Pancreas (tissue), 10 donors: ENCODE data around the gene RAMP3. TPM values are rescaled to one million over a fixed set of nuclear protein-coding genes. Genes with fewer than 3 reads are reported as not detected.

Experiments used
- ATAC-seq, 4 donors: fragments of 200-7000 bp; cut with Tn5 transposase; one replicate each; pipeline versions ENCODE4 v1.8.0 to v1.9.1; 2020; ENCODE audit warnings: mild to moderate bottlenecking in 4 of 4, moderate library complexity in 4 of 4
- DNase-seq, 6 donors: peaks; one replicate each; pipeline ENCODE4 v3.0.0-alpha.2; 2020
- FAIRE-seq: peaks from 2 replicates; lab custom pipeline; 2012; peaks lifted over from hg19 to GRCh38; lab: Jason Lieb, UNC
- H3K27ac ChIP-seq, 4 donors: fragments of 200-600 bp; sonication (generic); 1 replicate in 3 of 4; 2 replicates in 1 of 4; pipeline versions ENCODE4 v1.5.0 to v1.8.0; 2020
- H3K27me3 ChIP-seq, 4 donors: fragments of 200-600 bp; one replicate each; pipeline ENCODE4 v1.8.0; 2021
- H3K36me3 ChIP-seq, 3 donors: fragments of 200-600 bp; sonication (generic) in 1 of 3; one replicate each; pipeline versions ENCODE4 v1.5.0 to v1.8.0; 2020 to 2021
- H3K4me1 ChIP-seq, 3 donors: fragments of 200-600 bp; one replicate each; pipeline ENCODE4 v1.8.0; 2021
- H3K4me3 ChIP-seq, 4 donors: fragments of 200-600 bp; sonication (generic) in 2 of 4; one replicate each; pipeline versions ENCODE4 v1.5.0 to v1.8.0; 2020 to 2021
- H3K9me3 ChIP-seq, 4 donors: fragments of 200-600 bp; one replicate each; pipeline ENCODE4 v1.8.0; 2021
- WGBS, 2 donors: extraction: QIAGEN DNeasy Blood & Tissue Kit; methylation state at CpG; one replicate each; pipeline ENCODE4 v1.1.7; 2013; 5-methylcytosine and 5-hydroxymethylcytosine counted together
- intact Hi-C, 3 donors: fragments of 100-400 bp; cut with DNase I; formaldehyde crosslinking; loops; one replicate each; pipeline versions ENCODE4 v1.11.1 to v1.14.2; 2022
- polyA plus RNA-seq, 2 donors: library from polyadenylated mRNA; stranded (reverse); fragments of 200-250 nt; gene quantifications; one replicate each; pipeline ENCODE4 v1.2.3, GENCODE V29; 2013
- total RNA-seq, 6 donors: library from RNA; stranded (reverse); fragmentation: NEBNext Ultra II Directional in 4 of 6; extraction: Animal tissue kit (Norgen Biotek cat#: 25700) in 4 of 6; gene quantifications; one replicate each; pipeline versions ENCODE4 v1.2.1 to v1.2.4, GENCODE V29; 2021 to 2023
- TF ChIP-seq, protein P1 (sequence below), 4 donors: fragments of 200-600 bp; sonication (generic) in 3 of 4; IDR thresholded peaks; one replicate each; pipeline versions ENCODE4 v1.5.0 to v1.8.0; 2021; ENCODE audit warnings: antibody characterized with exemption in 4 of 4
- donor health status: healthy with polysubstance abuse.
- donor health status: DM: no; HTN: no; CAD: no; lungs with moderate emphysema.
- donor health status: DM: no; HTN: no; CAD: no.
- donor health status: control.
- donor health status: control.
- donor health status: Bipolar disorder and iron deficiency.
- donor health status: DM: yes; HTN: yes; CAD: no.
- donor health status: DM: no; HTN: no; CAD: no.
- donor health status: DM: no; HTN: no; CAD: no.
- donor health status: DM: yes; HTN: yes; CAD: no.

RAMP3 gene
- total and polyA plus RNA-seq, 8 donors: 4.1 to 41.1 (median 7.2) TPM

DNA sequence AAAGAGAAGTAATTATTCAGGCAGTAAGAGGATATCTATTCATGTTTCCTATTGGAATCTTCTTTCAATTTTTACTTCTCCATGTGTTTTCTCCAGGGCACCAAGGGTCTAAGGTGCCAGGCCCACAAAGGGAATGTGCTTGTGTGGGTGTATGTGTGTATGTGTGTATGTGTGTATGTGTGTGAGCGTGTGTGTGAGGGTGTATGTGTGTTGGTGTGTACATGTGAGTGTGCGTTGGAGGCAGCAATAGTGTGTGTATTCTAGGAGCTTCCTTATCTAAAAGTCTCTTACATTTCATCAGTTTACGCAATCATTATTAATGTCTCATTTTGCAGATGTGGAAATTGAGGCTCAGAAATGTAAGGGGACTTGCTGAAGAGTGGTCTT, 28.3 kb downstream of the RAMP3 start:
- no peak for DNase-seq

DNA sequence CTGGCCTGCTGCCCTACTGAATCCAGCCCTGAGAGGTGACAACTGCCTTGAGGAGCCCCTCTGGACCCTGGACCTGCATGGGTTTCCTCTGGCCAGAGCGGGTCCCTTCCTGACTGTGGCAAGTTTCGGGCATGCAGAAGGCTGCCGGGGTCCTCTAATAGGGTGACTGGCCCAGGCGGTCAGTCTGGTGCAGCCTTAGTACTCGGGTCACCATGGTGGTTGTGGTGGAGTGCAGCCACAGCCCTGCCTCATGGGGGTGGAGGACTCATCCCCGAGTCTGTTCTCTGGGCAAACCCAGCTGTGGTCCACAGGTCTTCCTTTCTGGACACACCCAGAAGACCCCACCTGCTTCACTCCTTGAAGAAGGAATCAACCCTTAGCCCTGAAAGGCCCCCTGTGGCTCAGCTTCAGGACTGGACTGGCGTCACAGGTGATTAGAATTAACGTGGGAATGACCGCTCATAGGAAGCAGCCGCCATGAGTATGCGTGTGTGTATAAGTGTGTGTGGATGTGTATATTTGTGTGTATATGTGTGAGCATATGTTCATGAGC, 28.7 kb downstream of the RAMP3 start:
- FAIRE-seq (no peak), DNase-seq (no peak), ATAC-seq (no peak)
- whole genome bisulfite sequencing, 2 donors: 72 to 80% methylated on average over 11 of the region's 11 CpGs
- no peaks in the 10 kb centered on the region for H3K9me3 ChIP-seq
- H3K27ac ChIP-seq: no peak overlapping the region
- TF ChIP-seq, protein P1, sequence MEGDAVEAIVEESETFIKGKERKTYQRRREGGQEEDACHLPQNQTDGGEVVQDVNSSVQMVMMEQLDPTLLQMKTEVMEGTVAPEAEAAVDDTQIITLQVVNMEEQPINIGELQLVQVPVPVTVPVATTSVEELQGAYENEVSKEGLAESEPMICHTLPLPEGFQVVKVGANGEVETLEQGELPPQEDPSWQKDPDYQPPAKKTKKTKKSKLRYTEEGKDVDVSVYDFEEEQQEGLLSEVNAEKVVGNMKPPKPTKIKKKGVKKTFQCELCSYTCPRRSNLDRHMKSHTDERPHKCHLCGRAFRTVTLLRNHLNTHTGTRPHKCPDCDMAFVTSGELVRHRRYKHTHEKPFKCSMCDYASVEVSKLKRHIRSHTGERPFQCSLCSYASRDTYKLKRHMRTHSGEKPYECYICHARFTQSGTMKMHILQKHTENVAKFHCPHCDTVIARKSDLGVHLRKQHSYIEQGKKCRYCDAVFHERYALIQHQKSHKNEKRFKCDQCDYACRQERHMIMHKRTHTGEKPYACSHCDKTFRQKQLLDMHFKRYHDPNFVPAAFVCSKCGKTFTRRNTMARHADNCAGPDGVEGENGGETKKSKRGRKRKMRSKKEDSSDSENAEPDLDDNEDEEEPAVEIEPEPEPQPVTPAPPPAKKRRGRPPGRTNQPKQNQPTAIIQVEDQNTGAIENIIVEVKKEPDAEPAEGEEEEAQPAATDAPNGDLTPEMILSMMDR (IDR thresholded peaks at IDR 0.05): no peak
- H3K4me1 ChIP-seq: no peaks in the 10 kb centered on the region
- H3K27me3 ChIP-seq: no peaks in the 10 kb centered on the region
- intact Hi-C loops: no loop called here
- H3K4me3 ChIP-seq: no peak overlapping the region
- no peaks in the 10 kb centered on the region for H3K36me3 ChIP-seq

More for the DNA sequence above, 28.3 kb downstream of the RAMP3 start:
- Histone ChIP-seq H3K9me3 (no peaks in the 10 kb centered on the region), H3K4me3 (no peak overlapping the region), H3K36me3 (no peaks in the 10 kb centered on the region), H3K27me3 (no peaks in the 10 kb centered on the region), H3K4me1 (no peaks in the 10 kb centered on the region), H3K27ac (no peak overlapping the region)
- 76 to 86% methylated on average over 3 of the region's 3 CpGs for WGBS, 2 donors
- ATAC-seq (no peak), FAIRE-seq (no peak)
- TF ChIP-seq, protein P1 (IDR thresholded peaks at IDR 0.05): no peak
- intact Hi-C loops: no loop called here

DNA sequence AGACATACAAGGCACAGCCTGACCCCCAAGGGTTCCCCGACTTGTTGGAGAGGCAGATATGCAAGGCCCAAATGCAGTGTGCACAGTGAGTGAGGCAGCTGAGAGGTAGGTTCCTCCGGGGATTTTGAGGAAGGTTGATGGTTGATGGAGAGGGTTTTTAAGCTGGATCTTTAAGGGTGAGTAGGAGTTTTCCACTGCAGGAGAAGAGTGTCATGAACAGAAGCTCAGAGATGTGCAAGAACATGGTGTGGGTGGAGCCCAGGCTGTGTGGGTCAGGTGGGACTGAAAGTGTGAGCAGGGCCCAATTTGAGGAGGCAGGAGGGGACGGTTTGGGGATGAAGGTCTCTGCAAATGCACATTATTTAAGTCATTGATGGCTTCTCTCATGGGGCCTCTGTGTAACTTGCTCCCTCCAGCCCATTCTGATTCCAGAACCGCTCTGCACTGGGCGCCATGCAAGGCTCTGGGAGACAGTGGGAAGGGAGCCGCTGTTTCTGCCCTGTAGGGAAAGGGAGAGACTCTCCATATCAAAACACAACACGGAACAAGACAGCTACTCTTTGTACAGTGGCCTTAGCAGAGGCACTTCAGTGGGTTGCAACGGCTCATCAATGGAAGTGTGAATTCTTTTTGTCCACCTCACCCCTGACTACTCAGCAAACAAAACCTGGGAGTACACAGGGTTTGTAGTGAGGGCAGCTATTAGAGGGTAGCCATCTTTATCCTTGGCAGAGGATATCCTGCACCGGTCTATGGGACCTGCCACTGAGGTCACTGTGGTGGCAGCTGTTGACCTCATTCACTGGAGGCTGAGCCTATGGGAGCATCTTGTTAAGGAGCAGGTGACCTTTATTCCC, 29.7 kb downstream of the RAMP3 start:
- Histone ChIP-seq H3K9me3 (no peaks in the 10 kb centered on the region), H3K4me1 (no peaks in the 10 kb centered on the region), H3K4me3 (no peak overlapping the region), H3K36me3 (no peaks in the 10 kb centered on the region), H3K27ac (no peak overlapping the region), H3K27me3 (no peaks in the 10 kb centered on the region)
- TF ChIP-seq, protein P1 (IDR thresholded peaks at IDR 0.05): no peak
- intact Hi-C loops: no loop called here
- DNase-seq (no peak), ATAC-seq (no peak), FAIRE-seq (no peak)
- 69 to 72% methylated on average over 9 of the region's 9 CpGs for WGBS, 2 donors

DNA sequence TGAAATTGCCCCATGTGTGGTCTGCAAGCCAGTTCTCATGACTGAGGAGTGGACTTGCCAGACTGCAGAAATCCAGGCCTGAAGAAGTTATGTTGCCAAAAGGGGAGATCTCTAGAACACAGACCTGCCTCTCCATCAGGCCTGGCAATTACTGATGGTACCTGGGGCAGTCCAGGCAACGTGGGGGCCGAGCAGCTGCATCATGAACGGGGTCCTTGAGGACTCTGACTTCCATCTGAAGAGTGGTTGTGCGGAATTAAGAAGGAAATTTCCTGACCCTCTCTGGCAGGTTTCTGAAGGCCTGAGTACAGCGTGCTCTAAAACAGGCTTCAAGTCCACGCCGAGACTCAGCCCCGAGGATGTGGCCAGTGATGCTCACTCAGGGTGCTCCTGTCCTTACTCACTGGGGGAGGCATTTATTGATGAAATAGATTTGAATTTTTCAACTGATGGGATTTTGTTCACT, 30.4 kb downstream of the RAMP3 start:
- Histone ChIP-seq H3K27ac (no peak overlapping the region), H3K9me3 (no peaks in the 10 kb centered on the region), H3K4me1 (no peaks in the 10 kb centered on the region), H3K4me3 (no peak overlapping the region), H3K27me3 (no peaks in the 10 kb centered on the region), H3K36me3 (no peaks in the 10 kb centered on the region)
- no peak for DNase-seq
- no peak for ATAC-seq
- intact Hi-C loops: no loop called here
- WGBS, 2 donors: 68 to 83% methylated on average over 8 of the region's 8 CpGs
- FAIRE-seq: no peak
- TF ChIP-seq, protein P1 (IDR thresholded peaks at IDR 0.05): no peak

DNA sequence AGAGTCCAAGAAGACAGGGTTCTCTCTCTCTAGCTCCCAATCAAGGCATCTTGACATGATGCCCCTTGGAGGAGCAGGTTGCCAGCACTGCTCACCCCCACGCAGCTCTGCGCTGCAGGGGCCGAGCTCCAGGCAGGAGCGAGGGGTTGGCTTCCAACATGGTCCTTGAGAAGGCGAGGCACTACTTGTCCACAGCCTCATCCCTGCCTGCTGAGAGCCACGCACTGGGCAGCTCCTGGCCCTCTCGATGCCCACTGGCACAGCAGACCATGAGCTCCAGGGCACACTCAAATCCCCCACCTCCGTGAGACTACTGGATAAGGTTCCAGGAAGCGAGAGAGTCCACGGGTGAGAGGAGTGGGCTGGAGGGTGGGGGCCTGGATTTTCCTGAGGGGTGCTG, 31.1 kb downstream of the RAMP3 start:
- H3K36me3 ChIP-seq: no peaks in the 10 kb centered on the region
- no peaks in the 10 kb centered on the region for H3K4me1 ChIP-seq
- no peak for ATAC-seq
- TF ChIP-seq, protein P1 (IDR thresholded peaks at IDR 0.05): no peak
- H3K4me3 ChIP-seq: no peak overlapping the region
- FAIRE-seq: no peak
- no peaks in the 10 kb centered on the region for H3K9me3 ChIP-seq
- H3K27me3 ChIP-seq: no peaks in the 10 kb centered on the region
- H3K27ac ChIP-seq: no peak overlapping the region
- DNase-seq: no peak
- WGBS, 2 donors: 76 to 83% methylated on average over 10 of the region's 10 CpGs
- intact Hi-C loops: no loop called here
